Endothelial cell of umbilical vein (primary cell): ENCODE results near the gene TRPV2. TPM values are rescaled to one million over a fixed set of nuclear protein-coding genes. Genes with fewer than 3 reads are reported as not detected.

Source experiments
- BruUV-seq: library from RNA; stranded (reverse); fragments of 400-500 nt; replicated peaks from 2 replicates; lab custom pipeline; 2021; lab: Mats Ljungman, UMichigan
- CTCF ChIA-PET: fragments of 300-600, 350-600 bp; sonication (Branson Sonifier 250); formaldehyde crosslinking; loops from one replicate; lab custom pipeline; 2021; ENCODE audit warnings: antibody characterized with exemption, inconsistent platforms; lab: Charles Lee
- POLR2A ChIA-PET: fragments of 300-600, 350-600 bp; sonication (Branson Sonifier 250); formaldehyde crosslinking; loops from one replicate; lab custom pipeline; 2021; ENCODE audit warnings: antibody characterized with exemption, inconsistent platforms; lab: Charles Lee
- DNase-seq: peaks from one replicate; pipeline ENCODE4 v3.0.0-alpha.2; 2011; ENCODE audit warnings: low read depth, low spot score
- FAIRE-seq: peaks from 2 replicates; lab custom pipeline; 2011; peaks lifted over from hg19 to GRCh38; lab: Jason Lieb, UNC
- H2AFZ ChIP-seq: 2 replicates; pipeline ENCODE4 v1.6.0; 2012; ENCODE audit warnings: low read depth, low read length, control low read depth, inconsistent platforms
- H3K27ac ChIP-seq: 2 replicates; pipeline ENCODE4 v1.5.1; 2011; ENCODE audit warnings: low read depth, mild to moderate bottlenecking, control low read depth, low read length, moderate library complexity; ENCODE audit not compliant: insufficient read depth
- H3K27me3 ChIP-seq, 2 experiments: 2 replicates each; pipeline versions ENCODE4 v1.6.0 to v1.6.1; 2011; ENCODE audit warnings: low read length in 2 of 2, mixed read lengths in 1 of 2; ENCODE audit not compliant: control insufficient read depth in 2 of 2, insufficient read depth in 2 of 2
- H3K36me3 ChIP-seq, 2 experiments: 2 replicates in 1 of 2; 3 replicates in 1 of 2; pipeline ENCODE4 v1.5.1; 2011; ENCODE audit warnings: low read length in 2 of 2, mild to moderate bottlenecking in 1 of 2, moderate library complexity in 1 of 2; ENCODE audit not compliant: control insufficient read depth in 2 of 2, insufficient read depth in 2 of 2; ENCODE audit errors: extremely low read depth in 1 of 2
- H3K4me1 ChIP-seq: 3 replicates; pipeline ENCODE4 v1.5.1; 2011; ENCODE audit warnings: mild to moderate bottlenecking, low read length; ENCODE audit not compliant: control insufficient read depth, insufficient read depth; ENCODE audit errors: extremely low read depth
- H3K4me2 ChIP-seq: 2 replicates; pipeline ENCODE4 v1.6.1; 2011; ENCODE audit warnings: low read length, control low read depth, mixed read lengths; ENCODE audit not compliant: insufficient read depth
- H3K4me3 ChIP-seq, 3 experiments: fragments of 200-600 bp in 1 of 3; sonication (generic), shearing (Covaris generic) in 1 of 3; replicated peaks in 1 of 3; 2 replicates each; pipeline ENCODE4 v1.5.1; 2011 to 2016; ENCODE audit warnings: control low read depth in 3 of 3, low read length in 3 of 3, mild to moderate bottlenecking in 2 of 3, inconsistent platforms in 1 of 3, low read depth in 1 of 3, moderate library complexity in 1 of 3; ENCODE audit not compliant: insufficient read depth in 1 of 3
- H3K79me2 ChIP-seq: 2 replicates; pipeline ENCODE4 v1.6.0; 2012; ENCODE audit warnings: low read length, inconsistent platforms; ENCODE audit not compliant: control insufficient read depth, insufficient read depth
- H3K9ac ChIP-seq: replicated peaks from 2 replicates; pipeline ENCODE3; 2011; ENCODE audit warnings: low read length, control low read depth; ENCODE audit not compliant: insufficient read depth; ENCODE audit errors: extremely low read depth
- H3K9me1 ChIP-seq: replicated peaks from 3 replicates; pipeline ENCODE4 v1.6.0; 2011; ENCODE audit warnings: mild to moderate bottlenecking, low read length; ENCODE audit not compliant: control insufficient read depth, insufficient read depth; ENCODE audit errors: extremely low read depth
- H3K9me3 ChIP-seq: replicated peaks from 2 replicates; pipeline ENCODE4 v1.5.1; 2012; ENCODE audit warnings: low read length, inconsistent platforms; ENCODE audit not compliant: control insufficient read depth, insufficient read depth
- H4K20me1 ChIP-seq: replicated peaks from 2 replicates; pipeline ENCODE3; 2011; ENCODE audit warnings: mild to moderate bottlenecking, low read length; ENCODE audit not compliant: control insufficient read depth, insufficient read depth; ENCODE audit errors: extremely low read depth
- EZH2 ChIP-seq: IDR thresholded peaks from 2 replicates; pipeline ENCODE4 v1.6.1; 2012; ENCODE audit warnings: borderline replicate concordance, low read depth, mild to moderate bottlenecking, moderate library complexity, low read length, inconsistent platforms; ENCODE audit not compliant: severe bottlenecking
- FOS ChIP-seq: IDR thresholded peaks from 2 replicates; pipeline ENCODE4 v1.6.1; 2011; ENCODE audit warnings: mild to moderate bottlenecking, low read length, moderate library complexity, borderline replicate concordance; ENCODE audit not compliant: insufficient read depth
- GATA2 ChIP-seq: IDR thresholded peaks from 2 replicates; pipeline ENCODE4 v1.7.0; 2011; ENCODE audit warnings: low read depth, mild to moderate bottlenecking, moderate library complexity, mixed read lengths, low read length; ENCODE audit not compliant: insufficient read length, insufficient read depth
- JUN ChIP-seq: IDR thresholded peaks from 2 replicates; pipeline ENCODE4 v1.6.1; 2011; ENCODE audit warnings: borderline replicate concordance, low read depth; ENCODE audit not compliant: insufficient read length, insufficient read depth
- MAX ChIP-seq: IDR thresholded peaks from 2 replicates; pipeline ENCODE4 v1.6.1; 2011; ENCODE audit not compliant: insufficient read depth, insufficient read length
- MYC ChIP-seq: IDR thresholded peaks from one replicate; pipeline ENCODE4 v1.6.1; 2011; ENCODE audit warnings: mild to moderate bottlenecking, low read depth, low read length
- POLR2A ChIP-seq: IDR thresholded peaks from 2 replicates; pipeline ENCODE4 v1.6.1; 2012; ENCODE audit warnings: low read depth, mild to moderate bottlenecking, control low read depth, low read length
- POLR2AphosphoS5 ChIP-seq: IDR thresholded peaks from 2 replicates; pipeline ENCODE4 v1.6.1; 2012; ENCODE audit warnings: low read depth, mild to moderate bottlenecking, control low read depth, low read length, moderate library complexity; ENCODE audit not compliant: insufficient read depth
- dilution Hi-C: fragments of 300-500 bp; cut with MboI; formaldehyde crosslinking; loops from one replicate; pipeline ENCODE4 v1.15.0; 2019; ENCODE audit warnings: low sequenced_read_pairs; ENCODE audit not compliant: extremely low pct_ligation_motif_present
- intact Hi-C: fragments of 100-400 bp; cut with micrococcal nuclease; formaldehyde crosslinking; loops from one replicate; pipeline ENCODE4 v1.10.0; 2022
- polyA plus RNA-seq, 4 experiments: library from polyadenylated mRNA; depleted of rRNA in 3 of 4; stranded (reverse) in 3 of 4; unstranded in 1 of 4; fragments of >200 nt; gene quantifications; 2 replicates each; pipeline versions ENCODE4 v1.2.1 to v1.2.3, GENCODE V29; 2011 to 2012; ENCODE audit warnings: missing spikeins in 1 of 4
- total RNA-seq: library from RNA; stranded (reverse); gene quantifications from 2 replicates; pipeline ENCODE4 v1.2.3, GENCODE V29; 2021
- TF ChIP-seq, protein P1 (sequence below), 2 donors: IDR thresholded peaks; 1 replicate in 1 of 2; 2 replicates in 1 of 2; pipeline ENCODE4 v1.5.1; 2011; ENCODE audit warnings: low read length in 2 of 2, mild to moderate bottlenecking in 2 of 2, moderate library complexity in 2 of 2, control low read depth in 1 of 2, inconsistent platforms in 1 of 2, low read depth in 1 of 2; ENCODE audit not compliant: insufficient read depth in 1 of 2; ENCODE audit errors: extremely low read depth in 1 of 2

The TRPV2 gene
- total and polyA plus RNA-seq, 2 donors (not counting 3 experiments of a cell fraction or from before 2014, with no cell fraction given) = 4.2 to 10.6 TPM

GRCh38 chr17:16443511-16444257 is 28.3 kb downstream of the TRPV2 start:
- no peak overlapping the region for H3K9ac ChIP-seq
- H3K9me1 ChIP-seq = no peaks in the 10 kb centered on the region
- H3K9me3 ChIP-seq = no peaks in the 10 kb centered on the region
- no peak overlapping the region for H3K4me3 ChIP-seq
- no TSS peak for BruUV-seq
- H3K79me2 ChIP-seq = peaks cover 48% of the 10 kb centered on the region
- peaks cover 11% of the 10 kb centered on the region for H4K20me1 ChIP-seq
- H3K4me1 ChIP-seq = peaks cover 31% of the 10 kb centered on the region
- no peak overlapping the region for H3K4me2 ChIP-seq
- FAIRE-seq (no peak), DNase-seq (no peak)
- dilution Hi-C loops (no loop called here), intact Hi-C loops (no loop called here)
- no peak overlapping the region for H3K27ac ChIP-seq
- CTCF ChIA-PET = interaction anchor here (1.4 to 6.7 kb wide), 4 partner anchors 9 to 80 kb away, joined by 3 to 33 read pairs (median 16); partner anchors contain the start of gene UBB
- H3K36me3 ChIP-seq = peaks cover 32 to 55% of the 10 kb centered on the region in 2 experiments
- no peak overlapping the region for H2AFZ ChIP-seq
- peak; percentile 59 for TF ChIP-seq POLR2AphosphoS5
- no peak for TF ChIP-seq JUN
- no peak for TF ChIP-seq MYC
- TF ChIP-seq POLR2A = peak; percentile 5
- H3K27me3 ChIP-seq = no peaks in the 10 kb centered on the region
- POLR2A ChIA-PET = interaction anchor here (0.6 to 1.2 kb wide), 2 partner anchors 9 to 63 kb away, joined by 3 to 7 read pairs; partner anchors contain the start of gene UBB

GRCh38 chr17:16444258-16444886 is 29.0 kb downstream of the TRPV2 start:
- FAIRE-seq = no peak
- Histone ChIP-seq H3K9me1 (no peaks in the 10 kb centered on the region), H3K27me3 (no peaks in the 10 kb centered on the region), H3K4me2 (no peak overlapping the region), H3K36me3 (peaks cover 32 to 60% of the 10 kb centered on the region in 2 experiments), H2AFZ (no peak overlapping the region), H3K4me1 (peaks cover 31% of the 10 kb centered on the region), H3K9me3 (no peaks in the 10 kb centered on the region), H4K20me1 (peaks cover 11% of the 10 kb centered on the region), H3K4me3 (no peak overlapping the region), H3K27ac (no peak overlapping the region), H3K9ac (no peak overlapping the region), H3K79me2 (peaks cover 42% of the 10 kb centered on the region)
- ChIA-PET POLR2A (no interaction called here), CTCF (interaction anchor here (1.4 to 6.7 kb wide), 4 partner anchors 9 to 80 kb away, joined by 3 to 33 read pairs (median 16); partner anchors contain the start of gene UBB)
- intact Hi-C loops (no loop called here), dilution Hi-C loops (no loop called here)
- BruUV-seq = no TSS peak
- no peak for DNase-seq
- TF ChIP-seq, protein P1, sequence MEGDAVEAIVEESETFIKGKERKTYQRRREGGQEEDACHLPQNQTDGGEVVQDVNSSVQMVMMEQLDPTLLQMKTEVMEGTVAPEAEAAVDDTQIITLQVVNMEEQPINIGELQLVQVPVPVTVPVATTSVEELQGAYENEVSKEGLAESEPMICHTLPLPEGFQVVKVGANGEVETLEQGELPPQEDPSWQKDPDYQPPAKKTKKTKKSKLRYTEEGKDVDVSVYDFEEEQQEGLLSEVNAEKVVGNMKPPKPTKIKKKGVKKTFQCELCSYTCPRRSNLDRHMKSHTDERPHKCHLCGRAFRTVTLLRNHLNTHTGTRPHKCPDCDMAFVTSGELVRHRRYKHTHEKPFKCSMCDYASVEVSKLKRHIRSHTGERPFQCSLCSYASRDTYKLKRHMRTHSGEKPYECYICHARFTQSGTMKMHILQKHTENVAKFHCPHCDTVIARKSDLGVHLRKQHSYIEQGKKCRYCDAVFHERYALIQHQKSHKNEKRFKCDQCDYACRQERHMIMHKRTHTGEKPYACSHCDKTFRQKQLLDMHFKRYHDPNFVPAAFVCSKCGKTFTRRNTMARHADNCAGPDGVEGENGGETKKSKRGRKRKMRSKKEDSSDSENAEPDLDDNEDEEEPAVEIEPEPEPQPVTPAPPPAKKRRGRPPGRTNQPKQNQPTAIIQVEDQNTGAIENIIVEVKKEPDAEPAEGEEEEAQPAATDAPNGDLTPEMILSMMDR (IDR thresholded peaks at IDR 0.05; ENCODE audit: extremely low read depth in 1 of 2, insufficient read depth in 1 of 2, low read depth in 1 of 2, low read length in 2 of 2) = no peak
- no peak for TF ChIP-seq FOS
- no peak for TF ChIP-seq MAX
- TF ChIP-seq JUN = no peak
- no peak for TF ChIP-seq EZH2
- TF ChIP-seq POLR2A = peak; percentile 8
- TF ChIP-seq GATA2 = no peak
- no peak for TF ChIP-seq MYC
- peak; percentile 32 for TF ChIP-seq POLR2AphosphoS5
